ENCODE data around the gene CCL27. TPM values are rescaled to one million over a fixed set of nuclear protein-coding genes. Genes with fewer than 3 reads are reported as not detected.

The CCL27 gene
- total RNA-seq, 1 donor from 2014 or later: 7.6 TPM

GRCh38 chr9:34625186-34625486 lies 37.3 kb downstream of the CCL27 start:
- no peak for DNase-seq

GRCh38 chr9:34624475-34625185 lies 37.8 kb downstream of the CCL27 start:
- DNase-seq: no peak

GRCh38 chr9:34623374-34624235 lies 38.9 kb downstream of the CCL27 start:
- no peak for DNase-seq

GRCh38 chr9:34620061-34620994 lies 42.1 kb downstream of the CCL27 start, which contains the start of gene DCTN3:
Gene DCTN3, minus strand, starts transcription at chr9:34620495. Its CDS starts 31 bp downstream, at chr9:34620464.
- peak; percentile 95 for DNase-seq

GRCh38 chr9:34615132-34615531 lies 47.3 kb downstream of the CCL27 start:
- DNase-seq: no peak

GRCh38 chr9:34612788-34613390 lies 49.6 kb downstream of the CCL27 start:
- peak; percentile 78 for DNase-seq

Small RNA genes lying within 50 kb of the gene (small RNA-seq; reads per million reads assigned to genes)
- not detected for gene CCL27 (ENCODE audit: low replicate concordance)

Other genes with a start within 250 kb of the CCL27 start
- gene FAM219A, start 204.1 kb downstream of the CCL27 start, total RNA-seq: 4.6 TPM
- gene DNAI1, start 203.9 kb downstream of the CCL27 start, total RNA-seq: 0.20 TPM
- gene ENHO, start 139.7 kb downstream of the CCL27 start, total RNA-seq: 3.3 TPM
- gene CNTFR, start 72.9 kb downstream of the CCL27 start, total RNA-seq: 7.5 TPM
- gene RPP25L, start 50.6 kb downstream of the CCL27 start, total RNA-seq: 10.4 TPM
- 60.6 TPM for gene DCTN3, start 42.2 kb downstream of the CCL27 start, total RNA-seq
- gene ARID3C, start 33.6 kb downstream of the CCL27 start, total RNA-seq: not detected
- 26.1 TPM for gene SIGMAR1, start 24.9 kb downstream of the CCL27 start, total RNA-seq
- gene GALT, start 16.0 kb downstream of the CCL27 start, total RNA-seq: 44.2 TPM
- 77.3 TPM for gene IL11RA, start 10.5 kb downstream of the CCL27 start, total RNA-seq
- 0.39 TPM for gene CCL19, start 28.6 kb upstream of the CCL27 start, total RNA-seq
- gene CCL21, start 47.5 kb upstream of the CCL27 start, total RNA-seq: 11.9 TPM